Pancreas (tissue), 10 donors: ENCODE results near the gene PCSK6. TPM values are rescaled to one million over a fixed set of nuclear protein-coding genes. Genes with fewer than 3 reads are reported as not detected.

Experiments used
- ATAC-seq, 4 donors: fragments of 200-7000 bp; cut with Tn5 transposase; one replicate each; pipeline versions ENCODE4 v1.8.0 to v1.9.1; 2020; ENCODE audit warnings: mild to moderate bottlenecking in 4 of 4, moderate library complexity in 4 of 4
- DNase-seq, 6 donors: peaks; one replicate each; pipeline ENCODE4 v3.0.0-alpha.2; 2020
- FAIRE-seq: peaks from 2 replicates; lab custom pipeline; 2012; peaks lifted over from hg19 to GRCh38; lab: Jason Lieb, UNC
- H3K27ac ChIP-seq, 4 donors: fragments of 200-600 bp; sonication (generic); 1 replicate in 3 of 4; 2 replicates in 1 of 4; pipeline versions ENCODE4 v1.5.0 to v1.8.0; 2020
- H3K27me3 ChIP-seq, 4 donors: fragments of 200-600 bp; one replicate each; pipeline ENCODE4 v1.8.0; 2021
- H3K36me3 ChIP-seq, 3 donors: fragments of 200-600 bp; sonication (generic) in 1 of 3; one replicate each; pipeline versions ENCODE4 v1.5.0 to v1.8.0; 2020 to 2021
- H3K4me1 ChIP-seq, 3 donors: fragments of 200-600 bp; one replicate each; pipeline ENCODE4 v1.8.0; 2021
- H3K4me3 ChIP-seq, 4 donors: fragments of 200-600 bp; sonication (generic) in 2 of 4; one replicate each; pipeline versions ENCODE4 v1.5.0 to v1.8.0; 2020 to 2021
- H3K9me3 ChIP-seq, 4 donors: fragments of 200-600 bp; one replicate each; pipeline ENCODE4 v1.8.0; 2021
- WGBS, 2 donors: extraction: QIAGEN DNeasy Blood & Tissue Kit; methylation state at CpG; one replicate each; pipeline ENCODE4 v1.1.7; 2013; 5-methylcytosine and 5-hydroxymethylcytosine counted together
- intact Hi-C, 3 donors: fragments of 100-400 bp; cut with DNase I; formaldehyde crosslinking; loops; one replicate each; pipeline versions ENCODE4 v1.11.1 to v1.14.2; 2022
- polyA plus RNA-seq, 2 donors: library from polyadenylated mRNA; stranded (reverse); fragments of 200-250 nt; gene quantifications; one replicate each; pipeline ENCODE4 v1.2.3, GENCODE V29; 2013
- total RNA-seq, 6 donors: library from RNA; stranded (reverse); fragmentation: NEBNext Ultra II Directional in 4 of 6; extraction: Animal tissue kit (Norgen Biotek cat#: 25700) in 4 of 6; gene quantifications; one replicate each; pipeline versions ENCODE4 v1.2.1 to v1.2.4, GENCODE V29; 2021 to 2023
- TF ChIP-seq, protein P1 (sequence below), 4 donors: fragments of 200-600 bp; sonication (generic) in 3 of 4; IDR thresholded peaks; one replicate each; pipeline versions ENCODE4 v1.5.0 to v1.8.0; 2021; ENCODE audit warnings: antibody characterized with exemption in 4 of 4
- donor health status: healthy with polysubstance abuse.
- donor health status: DM: no; HTN: no; CAD: no; lungs with moderate emphysema.
- donor health status: DM: no; HTN: no; CAD: no.
- donor health status: control.
- donor health status: control.
- donor health status: Bipolar disorder and iron deficiency.
- donor health status: DM: yes; HTN: yes; CAD: no.
- donor health status: DM: no; HTN: no; CAD: no.
- donor health status: DM: no; HTN: no; CAD: no.
- donor health status: DM: yes; HTN: yes; CAD: no.

The PCSK6 gene
- total and polyA plus RNA-seq, 8 donors: 0.87 to 4.5 (median 3.0) TPM

DNA sequence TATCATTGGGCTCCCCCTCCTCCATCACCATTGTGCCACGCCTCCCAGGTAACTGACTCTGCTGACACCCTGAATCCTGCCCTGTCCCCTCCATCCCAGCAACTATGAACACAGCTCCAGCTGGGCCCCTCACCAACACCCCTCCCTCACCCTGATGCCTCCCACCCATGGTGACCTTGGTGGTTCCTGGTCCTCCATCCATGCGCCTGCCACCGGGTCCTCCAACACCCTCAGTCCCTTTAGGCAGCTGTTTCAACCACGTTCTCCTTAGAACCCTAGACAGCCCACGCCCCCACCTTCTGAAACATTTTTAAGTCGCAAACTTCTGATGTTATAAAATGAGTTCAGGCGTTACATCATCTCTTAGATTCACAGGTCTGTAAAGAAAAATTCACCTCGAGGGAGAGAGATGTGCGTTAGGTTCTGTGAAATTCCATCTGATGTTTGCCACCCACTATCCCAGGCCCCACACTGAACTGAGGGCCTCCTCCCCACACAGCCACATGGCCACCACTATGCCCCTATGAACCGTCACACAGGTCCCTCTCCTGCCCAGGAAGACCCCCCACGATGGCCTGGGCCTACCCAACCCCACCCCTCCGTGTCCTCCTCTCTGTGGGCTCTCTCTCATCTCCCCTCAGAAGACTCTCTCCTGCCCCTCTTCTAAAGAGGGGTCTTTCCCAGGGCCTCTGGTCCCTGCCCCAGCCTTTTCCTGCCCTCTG, 29.8 kb downstream of the PCSK6 start:
- TF ChIP-seq, protein P1, sequence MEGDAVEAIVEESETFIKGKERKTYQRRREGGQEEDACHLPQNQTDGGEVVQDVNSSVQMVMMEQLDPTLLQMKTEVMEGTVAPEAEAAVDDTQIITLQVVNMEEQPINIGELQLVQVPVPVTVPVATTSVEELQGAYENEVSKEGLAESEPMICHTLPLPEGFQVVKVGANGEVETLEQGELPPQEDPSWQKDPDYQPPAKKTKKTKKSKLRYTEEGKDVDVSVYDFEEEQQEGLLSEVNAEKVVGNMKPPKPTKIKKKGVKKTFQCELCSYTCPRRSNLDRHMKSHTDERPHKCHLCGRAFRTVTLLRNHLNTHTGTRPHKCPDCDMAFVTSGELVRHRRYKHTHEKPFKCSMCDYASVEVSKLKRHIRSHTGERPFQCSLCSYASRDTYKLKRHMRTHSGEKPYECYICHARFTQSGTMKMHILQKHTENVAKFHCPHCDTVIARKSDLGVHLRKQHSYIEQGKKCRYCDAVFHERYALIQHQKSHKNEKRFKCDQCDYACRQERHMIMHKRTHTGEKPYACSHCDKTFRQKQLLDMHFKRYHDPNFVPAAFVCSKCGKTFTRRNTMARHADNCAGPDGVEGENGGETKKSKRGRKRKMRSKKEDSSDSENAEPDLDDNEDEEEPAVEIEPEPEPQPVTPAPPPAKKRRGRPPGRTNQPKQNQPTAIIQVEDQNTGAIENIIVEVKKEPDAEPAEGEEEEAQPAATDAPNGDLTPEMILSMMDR (IDR thresholded peaks at IDR 0.05): no peak
- H3K9me3 ChIP-seq: no peaks in the 10 kb centered on the region
- FAIRE-seq (no peak), DNase-seq (no peak), ATAC-seq (no peak)
- 90 to 91% methylated on average over 12 of the region's 12 CpGs for whole genome bisulfite sequencing, 2 donors
- H3K27me3 ChIP-seq: no peaks in the 10 kb centered on the region
- no peaks in the 10 kb centered on the region for H3K36me3 ChIP-seq
- H3K4me1 ChIP-seq: no peaks in the 10 kb centered on the region
- H3K4me3 ChIP-seq: no peak overlapping the region
- intact Hi-C loops: no loop called here
- no peak overlapping the region for H3K27ac ChIP-seq

DNA sequence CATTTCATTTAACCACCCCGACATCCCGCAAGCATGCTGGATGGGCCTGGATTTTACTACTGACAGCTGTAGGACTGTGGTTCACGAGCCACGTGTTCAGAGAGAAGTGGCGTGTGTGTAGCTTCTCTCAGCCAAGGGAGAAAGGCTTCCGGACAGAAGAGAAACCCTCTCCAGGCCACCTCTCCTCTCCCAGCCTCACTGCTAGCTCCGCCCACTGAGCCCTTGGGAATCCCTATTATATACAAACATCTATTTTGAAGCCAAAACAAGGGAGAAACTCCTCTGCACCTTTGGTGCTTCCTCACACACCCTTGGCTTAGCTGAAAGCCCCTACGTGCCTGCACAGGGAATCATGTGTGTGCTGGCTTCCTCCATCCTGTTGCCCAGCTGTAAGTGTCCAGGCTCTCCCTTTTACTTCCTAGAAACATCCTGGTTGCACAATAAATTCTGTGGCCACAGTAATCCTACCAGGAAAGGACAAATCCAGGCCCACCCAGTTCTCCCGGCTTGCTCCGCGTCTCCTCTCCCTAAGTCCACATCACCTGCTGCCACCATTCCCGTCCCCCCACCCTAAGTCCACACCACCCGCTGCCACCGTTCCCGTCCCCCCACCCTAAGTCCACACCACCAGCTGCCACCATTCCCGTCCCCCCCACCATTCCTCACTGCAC, 30.5 kb downstream of the PCSK6 start:
- Histone ChIP-seq H3K4me3 (no peak overlapping the region), H3K9me3 (no peaks in the 10 kb centered on the region), H3K27me3 (no peaks in the 10 kb centered on the region), H3K4me1 (no peaks in the 10 kb centered on the region), H3K36me3 (no peaks in the 10 kb centered on the region), H3K27ac (no peak overlapping the region)
- TF ChIP-seq, protein P1 (IDR thresholded peaks at IDR 0.05): no peak
- DNase-seq (no peak), FAIRE-seq (no peak), ATAC-seq (peak in 3 of 4 donors; percentile 25 to 51 (median 50))
- WGBS, 2 donors: 82 to 83% methylated on average over 16 of the region's 16 CpGs
- intact Hi-C loops: no loop called here

DNA sequence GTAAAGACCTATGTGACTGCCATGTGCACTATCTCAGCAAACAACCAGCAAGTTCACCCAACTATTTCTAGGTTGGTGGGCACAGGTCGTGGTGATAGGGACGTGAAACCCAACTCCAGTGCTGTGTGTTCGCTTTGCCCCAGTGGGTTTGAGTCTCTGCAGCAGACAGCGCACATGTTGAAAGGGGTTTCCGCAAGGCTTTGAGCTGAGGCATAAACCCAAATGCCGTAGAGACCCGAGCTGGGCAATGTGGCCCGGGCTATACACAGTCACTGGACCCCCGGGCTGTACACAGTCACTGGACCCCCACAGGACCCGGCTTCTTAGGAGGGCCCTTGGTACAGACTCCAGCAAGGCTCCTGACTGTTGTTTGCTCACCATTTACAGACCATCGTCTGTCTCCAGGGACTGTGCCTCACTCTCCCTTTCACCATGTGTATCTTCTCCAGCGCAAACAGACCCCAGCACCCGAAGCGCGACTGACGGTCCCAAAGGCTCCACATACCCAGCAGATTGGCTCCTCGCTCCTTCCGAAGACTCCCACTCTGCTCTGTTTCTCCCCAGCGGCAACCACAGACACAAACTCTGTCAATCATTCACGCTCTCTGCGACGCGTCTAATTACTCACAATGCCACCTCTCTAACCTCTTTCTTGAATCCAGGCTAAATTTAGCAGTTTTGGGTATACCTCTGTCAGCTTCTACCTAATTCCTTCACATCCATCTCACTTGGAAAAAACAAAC, 31.2 kb downstream of the PCSK6 start:
- H3K27ac ChIP-seq: no peak overlapping the region
- DNase-seq (no peak), FAIRE-seq (no peak), ATAC-seq (no peak)
- no peaks in the 10 kb centered on the region for H3K9me3 ChIP-seq
- H3K36me3 ChIP-seq: no peaks in the 10 kb centered on the region
- H3K4me1 ChIP-seq: no peaks in the 10 kb centered on the region
- TF ChIP-seq, protein P1 (IDR thresholded peaks at IDR 0.05): no peak
- intact Hi-C loops: no loop called here
- 87 to 88% methylated on average over 23 of the region's 23 CpGs for WGBS, 2 donors
- H3K27me3 ChIP-seq: no peaks in the 10 kb centered on the region
- H3K4me3 ChIP-seq: no peak overlapping the region

DNA sequence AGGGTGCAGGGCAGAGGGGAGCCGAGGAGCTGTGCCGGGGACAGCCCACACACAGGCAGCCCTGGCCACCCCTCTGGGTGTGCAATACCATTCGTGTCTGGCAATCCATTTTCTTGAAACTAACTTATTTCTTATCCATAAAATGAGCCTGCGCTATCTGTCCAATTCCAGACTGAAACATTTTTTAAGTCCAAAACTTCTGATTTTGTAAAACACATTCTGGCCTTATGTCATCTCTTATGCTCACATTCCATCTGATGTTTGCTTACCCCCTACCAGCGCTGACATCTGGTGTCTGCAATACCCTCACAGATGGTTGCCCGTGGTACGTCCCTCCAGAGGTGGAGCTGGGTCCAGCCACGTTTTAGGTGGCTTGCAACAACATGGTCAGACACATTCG, 31.8 kb downstream of the PCSK6 start:
- 78 to 82% methylated on average over 9 of the region's 9 CpGs for WGBS, 2 donors
- no peaks in the 10 kb centered on the region for H3K9me3 ChIP-seq
- no peak overlapping the region for H3K4me3 ChIP-seq
- no peaks in the 10 kb centered on the region for H3K27me3 ChIP-seq
- H3K27ac ChIP-seq: no peak overlapping the region
- FAIRE-seq: no peak
- TF ChIP-seq, protein P1 (IDR thresholded peaks at IDR 0.05): no peak
- DNase-seq: no peak
- intact Hi-C loops: no loop called here
- H3K36me3 ChIP-seq: no peaks in the 10 kb centered on the region
- H3K4me1 ChIP-seq: no peaks in the 10 kb centered on the region
- no peak for ATAC-seq
